Spleen (tissue), 11 donors: ENCODE data around the gene INPP4A. TPM values are rescaled to one million over a fixed set of nuclear protein-coding genes. Genes with fewer than 3 reads are reported as not detected.
A peak's percentile ranks its signal among the peaks of the same experiment; 100 is the strongest.

ENCODE experiments used
- DNase-seq: peaks from one replicate; pipeline ENCODE4 v3.0.0-alpha.2; 2020
- H3K27ac ChIP-seq, 8 donors: fragments of 200-600 bp; sonication (generic) in 7 of 8; 1 replicate in 4 of 8; 2 replicates in 4 of 8; pipeline versions ENCODE4 v1.5.0 to v1.8.0; 2016 to 2021; ENCODE audit warnings: inconsistent platforms in 4 of 8, mild to moderate bottlenecking in 4 of 8, moderate library complexity in 1 of 8
- H3K27me3 ChIP-seq, 7 donors: fragments of 200-600 bp; sonication (generic) in 6 of 7; replicated peaks in 1 of 7; 1 replicate in 4 of 7; 2 replicates in 3 of 7; pipeline versions ENCODE4 v1.5.0 to v1.8.0; 2016 to 2021; ENCODE audit warnings: inconsistent platforms in 3 of 7, mild to moderate bottlenecking in 1 of 7
- H3K36me3 ChIP-seq, 6 donors: fragments of 200-600 bp; sonication (generic) in 5 of 6; 1 replicate in 4 of 6; 2 replicates in 2 of 6; pipeline versions ENCODE4 v1.5.0 to v1.8.0; 2016 to 2021; ENCODE audit warnings: inconsistent platforms in 2 of 6
- H3K4me1 ChIP-seq, 6 donors: fragments of 200-600 bp; sonication (generic) in 5 of 6; 1 replicate in 3 of 6; 2 replicates in 3 of 6; pipeline versions ENCODE4 v1.5.0 to v1.8.0; 2016 to 2021; ENCODE audit warnings: inconsistent platforms in 3 of 6
- H3K4me3 ChIP-seq, 8 donors: fragments of 200-600 bp; sonication (generic) in 7 of 8; 1 replicate in 4 of 8; 2 replicates in 4 of 8; pipeline versions ENCODE4 v1.5.0 to v1.8.0; 2016 to 2021; ENCODE audit warnings: inconsistent platforms in 4 of 8, mild to moderate bottlenecking in 4 of 8, moderate library complexity in 2 of 8
- H3K9me3 ChIP-seq, 8 donors: fragments of 200-600 bp; sonication (generic) in 7 of 8; 1 replicate in 4 of 8; 2 replicates in 4 of 8; pipeline versions ENCODE4 v1.5.0 to v1.8.0; 2016 to 2021; ENCODE audit warnings: inconsistent platforms in 4 of 8
- CTCF ChIP-seq, 11 experiments: fragments of 200-600 bp in 7 of 11; fragments of 450-650 bp in 4 of 11; sonication (generic) in 4 of 11; IDR thresholded peaks in 8 of 11; conservative IDR thresholded peaks in 3 of 11; 1 replicate in 7 of 11; 2 replicates in 4 of 11; pipeline versions ENCODE4 v1.4.0 to v1.8.0; 2016 to 2021; ENCODE audit warnings: antibody characterized with exemption in 11 of 11, inconsistent platforms in 4 of 11, mild to moderate bottlenecking in 1 of 11
- POLR2A ChIP-seq, 3 donors: fragments of 450-650 bp; IDR thresholded peaks; one replicate each; pipeline ENCODE4 v1.5.1; 2017; ENCODE audit warnings: antibody characterized with exemption in 3 of 3, mild to moderate bottlenecking in 1 of 3
- POLR2AphosphoS5 ChIP-seq, 3 donors: sonication (generic); formaldehyde crosslinking; IDR thresholded peaks; one replicate each; pipeline ENCODE4 v1.5.1; 2017; ENCODE audit warnings: antibody characterized with exemption in 3 of 3
- WGBS, 5 donors: extraction: QIAGEN DNeasy Blood & Tissue Kit in 3 of 5; methylation state at CpG; one replicate each; pipeline versions ENCODE4 v1.1.5 to v1.1.7; 2013 to 2018; 5-methylcytosine and 5-hydroxymethylcytosine counted together
- intact Hi-C: fragments of 100-400 bp; cut with DNase I; formaldehyde crosslinking; loops from one replicate; pipeline ENCODE4 v1.15.0; 2023; ENCODE audit warnings: low total_unique reads
- polyA plus RNA-seq, 3 donors: library from polyadenylated mRNA; stranded (reverse); fragments of 200-250 nt; gene quantifications; one replicate each; pipeline ENCODE4 v1.2.1, GENCODE V29; 2013
- total RNA-seq, 7 donors: library from RNA; depleted of rRNA in 3 of 7; stranded (reverse); fragments of >200 nt in 3 of 7; fragmentation: NEBNext Ultra II Directional in 4 of 7; extraction: Animal tissue kit (Norgen Biotek cat#: 25700) in 4 of 7; gene quantifications; one replicate each; pipeline versions ENCODE4 v1.1.0 to v1.2.1, GENCODE V29; 2016 to 2021
- donor health status: healthy with polysubstance abuse.
- donor health status: DM: no; HTN: no; CAD: no; lungs with moderate emphysema.
- donor health status: DM: no; HTN: no; CAD: no.
- donor health status: Bipolar disorder and iron deficiency.
- donor health status: healthy.
- donor health status: DM: no; HTN: no; CAD: no.
- donor health status: DM: yes; HTN: yes; CAD: no.

INPP4A gene
- total and polyA plus RNA-seq, 10 donors, result 6.4 to 102 (median 69.2) TPM

GRCh38 chr2:98565286-98565860 lies 120.7 kb downstream of the INPP4A start:
- peaks cover 0 to 7% (median 0%) of the 10 kb centered on the region in 6 donors for H3K4me1 ChIP-seq
- WGBS, 5 donors, result 74 to 93% (median 84%) methylated on average over 9 of the region's 9 CpGs
- H3K9me3 ChIP-seq, result no peaks in the 10 kb centered on the region
- peaks cover 0 to 100% (median 83%) of the 10 kb centered on the region in 6 donors for H3K36me3 ChIP-seq
- no peak overlapping the region for H3K4me3 ChIP-seq
- no peaks in the 10 kb centered on the region for H3K27me3 ChIP-seq
- DNase-seq, result no peak
- TF ChIP-seq POLR2AphosphoS5 (IDR thresholded peaks at IDR 0.05) (no peak), POLR2A (IDR thresholded peaks at IDR 0.05) (no peak), CTCF (IDR thresholded peaks at IDR 0.05 in 8 of 11, conservative IDR thresholded peaks at IDR 0.05 in 3 of 11) (no peak)
- intact Hi-C loops, result no loop called here
- no peak overlapping the region for H3K27ac ChIP-seq

GRCh38 chr2:98565941-98566340 lies 121.3 kb downstream of the INPP4A start:
- peaks cover 0 to 100% (median 85%) of the 10 kb centered on the region in 6 donors for H3K36me3 ChIP-seq
- no peaks in the 10 kb centered on the region for H3K27me3 ChIP-seq
- intact Hi-C loops, result no loop called here
- 94 to 97% (median 96%) methylated on average over 19 of the region's 19 CpGs for WGBS, 5 donors
- DNase-seq, result no peak
- H3K4me1 ChIP-seq, result peaks cover 0 to 7% (median 0%) of the 10 kb centered on the region in 6 donors
- no peak for TF ChIP-seq CTCF (IDR thresholded peaks at IDR 0.05 in 8 of 11, conservative IDR thresholded peaks at IDR 0.05 in 3 of 11)
- no peak for TF ChIP-seq POLR2A (IDR thresholded peaks at IDR 0.05)
- TF ChIP-seq POLR2AphosphoS5 (IDR thresholded peaks at IDR 0.05), result no peak
- no peak overlapping the region for H3K4me3 ChIP-seq
- H3K9me3 ChIP-seq, result no peaks in the 10 kb centered on the region
- H3K27ac ChIP-seq, result no peak overlapping the region

GRCh38 chr2:98568161-98568956 lies 123.7 kb downstream of the INPP4A start:
- Histone ChIP-seq H3K4me1 (peaks cover 0 to 7% (median 0%) of the 10 kb centered on the region in 6 donors), H3K4me3 (no peak overlapping the region), H3K27ac (no peak overlapping the region), H3K9me3 (no peaks in the 10 kb centered on the region), H3K27me3 (no peaks in the 10 kb centered on the region), H3K36me3 (peaks cover 0 to 100% (median 94%) of the 10 kb centered on the region in 6 donors)
- DNase-seq, result no peak
- TF ChIP-seq POLR2A (IDR thresholded peaks at IDR 0.05), result no peak
- WGBS, 5 donors, result 93 to 97% (median 96%) methylated on average over 10 to 11 of the region's 11 CpGs
- intact Hi-C loops, result no loop called here

GRCh38 chr2:98569197-98569793 lies 124.6 kb downstream of the INPP4A start:
- Histone ChIP-seq H3K27ac (no peak overlapping the region), H3K36me3 (peaks cover 0 to 100% (median 93%) of the 10 kb centered on the region in 6 donors), H3K27me3 (no peaks in the 10 kb centered on the region), H3K4me3 (no peak overlapping the region), H3K9me3 (no peaks in the 10 kb centered on the region), H3K4me1 (peaks cover 0 to 7% (median 0%) of the 10 kb centered on the region in 6 donors)
- TF ChIP-seq POLR2AphosphoS5 (IDR thresholded peaks at IDR 0.05), result no peak
- peak; percentile 45 to 92 (median 78) for TF ChIP-seq CTCF (IDR thresholded peaks at IDR 0.05 in 8 of 11, conservative IDR thresholded peaks at IDR 0.05 in 3 of 11)
- TF ChIP-seq POLR2A (IDR thresholded peaks at IDR 0.05), result no peak
- WGBS, 5 donors, result 68 to 71% (median 70%) methylated on average over 17 to 19 of the region's 19 CpGs
- intact Hi-C loops, result no loop called here
- DNase-seq, result peak; percentile 90
